Brain microvascular endothelial cell (primary cell): Measurements from ENCODE around the gene SNX19.

Experiments
- DNase-seq: peaks from one replicate; pipeline ENCODE4 v3.0.0-alpha.2; 2020
- H3K27ac ChIP-seq: fragments of 250-450 bp; sonication (Bioruptor Pico); 2 replicates; pipeline ENCODE4 v1.5.1; 2020; ENCODE audit warnings: mild to moderate bottlenecking, moderate library complexity
- H3K27me3 ChIP-seq: fragments of 250-450 bp; sonication (Bioruptor Pico); replicated peaks from 2 replicates; pipeline ENCODE4 v1.5.1; 2020; ENCODE audit warnings: mild to moderate bottlenecking
- H3K36me3 ChIP-seq: fragments of 250-450 bp; sonication (Bioruptor Pico); replicated peaks from 2 replicates; pipeline ENCODE4 v1.5.1; 2020; ENCODE audit warnings: mild to moderate bottlenecking
- H3K4me3 ChIP-seq: 2 replicates; pipeline ENCODE4 v1.5.1; 2011; ENCODE audit warnings: low read depth, mild to moderate bottlenecking, control low read depth, low read length, moderate library complexity
- CTCF ChIP-seq: IDR thresholded peaks from 2 replicates; pipeline ENCODE4 v1.5.1; 2011; ENCODE audit warnings: low read depth, mild to moderate bottlenecking, moderate library complexity, low read length, control low read depth, inconsistent platforms; ENCODE audit errors: missing control alignments
- in situ Hi-C: cut with HindIII; loops from 2 replicates; pipeline ENCODE4 v1.10.0; 2017; ENCODE audit warnings: low sequenced_read_pairs, low pct_ligation_motif_present

Gene SNX19

GRCh38 chr11:130846606-130847005 is 69.7 kb downstream of the SNX19 start:
- in situ Hi-C loops, result no loop called here
- no peak for TF ChIP-seq CTCF
- no peaks in the 10 kb centered on the region for H3K36me3 ChIP-seq
- no peak overlapping the region for H3K4me3 ChIP-seq
- no peaks in the 10 kb centered on the region for H3K27me3 ChIP-seq
- peak overlapping the region; percentile 72 for H3K27ac ChIP-seq
- no peak for DNase-seq

- TF ChIP-seq CTCF, result no peak
- Histone ChIP-seq H3K36me3 (no peaks in the 10 kb centered on the region), H3K27ac (no peak overlapping the region), H3K27me3 (no peaks in the 10 kb centered on the region), H3K4me3 (no peak overlapping the region)
- no peak for DNase-seq
- in situ Hi-C loops, result no loop called here
Observed at GRCh38 chr11:130842001-130842400, 74.3 kb downstream of the SNX19 start.

- in situ Hi-C loops, result no loop called here
- Histone ChIP-seq H3K36me3 (no peaks in the 10 kb centered on the region), H3K27ac (no peak overlapping the region), H3K4me3 (no peak overlapping the region), H3K27me3 (no peaks in the 10 kb centered on the region)
- TF ChIP-seq CTCF, result no peak
- DNase-seq, result no peak
Observed at GRCh38 chr11:130840679-130841078, 75.6 kb downstream of the SNX19 start.

DNA sequence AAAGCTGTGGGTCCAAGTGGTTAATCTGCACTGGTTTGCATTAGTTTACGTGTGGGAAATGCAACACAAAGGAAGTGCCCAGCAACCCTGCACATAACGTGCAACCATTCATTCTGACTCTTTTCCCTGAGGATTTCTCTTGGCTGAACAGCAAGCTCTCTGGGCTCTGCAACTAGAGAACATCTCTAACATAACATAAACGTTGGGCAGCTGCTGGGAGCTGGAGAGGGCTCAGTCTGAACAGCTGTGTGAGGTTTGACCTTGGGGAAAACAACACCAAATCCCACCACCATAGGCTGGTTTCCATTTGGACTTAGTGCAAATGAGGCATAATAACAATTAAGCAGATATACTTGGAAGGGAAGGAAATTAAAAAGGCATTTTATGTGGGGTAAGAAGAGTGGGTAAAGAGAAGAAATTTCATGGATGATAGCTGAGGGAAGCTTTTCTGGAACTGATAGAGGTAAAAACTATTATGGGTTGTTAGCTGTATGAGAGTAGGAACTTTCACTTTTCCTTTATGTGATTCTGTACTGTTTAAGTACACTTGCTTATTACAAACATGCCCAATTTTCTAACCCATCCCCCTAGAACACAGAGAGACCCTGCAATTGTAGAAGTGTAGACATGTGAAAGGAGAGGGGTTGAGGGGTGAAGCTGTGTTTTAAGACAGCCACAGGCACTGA is 76.2 kb downstream of the SNX19 start:
- in situ Hi-C loops, result no loop called here
- peak; percentile 32 for DNase-seq
- Histone ChIP-seq H3K36me3 (no peaks in the 10 kb centered on the region), H3K27me3 (no peaks in the 10 kb centered on the region), H3K4me3 (no peak overlapping the region), H3K27ac (no peak overlapping the region)
- TF ChIP-seq CTCF, result no peak

- no peak overlapping the region for H3K4me3 ChIP-seq
- no peak for TF ChIP-seq CTCF
Observed at GRCh38 chr11:130837194-130837593, 79.1 kb downstream of the SNX19 start.

DNA sequence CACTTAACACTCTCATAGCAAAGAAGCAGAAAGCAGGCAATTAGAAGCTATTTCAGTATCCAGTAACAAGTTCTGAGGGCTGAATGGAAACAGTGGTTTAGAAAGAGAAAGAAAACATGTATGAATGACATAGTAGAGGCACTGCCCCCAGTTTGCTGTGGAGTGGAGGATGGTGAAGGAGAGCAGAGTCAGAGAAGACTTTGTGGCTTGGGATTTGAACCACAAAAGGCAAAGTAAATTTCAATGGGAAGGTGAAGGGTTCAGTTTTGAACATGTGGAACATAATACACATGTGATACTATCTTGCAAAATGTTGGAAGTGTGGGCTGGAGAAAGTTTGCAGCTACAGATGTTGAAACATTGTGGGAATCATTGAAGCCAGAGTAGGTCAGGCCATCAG is 81.4 kb downstream of the SNX19 start:
- Histone ChIP-seq H3K27me3 (no peaks in the 10 kb centered on the region), H3K27ac (no peak overlapping the region), H3K4me3 (no peak overlapping the region), H3K36me3 (no peaks in the 10 kb centered on the region)
- TF ChIP-seq CTCF, result no peak
- DNase-seq, result no peak
- in situ Hi-C loops, result no loop called here

More at GRCh38 chr11:130837194-130837593, 79.1 kb downstream of the SNX19 start:
- Histone ChIP-seq H3K36me3 (no peaks in the 10 kb centered on the region), H3K27me3 (no peaks in the 10 kb centered on the region), H3K27ac (no peak overlapping the region)
- DNase-seq, result no peak
- in situ Hi-C loops, result no loop called here
